Kidney epithelial cell (primary cell): ENCODE data around the gene MYRIP. TPM values are rescaled to one million over a fixed set of nuclear protein-coding genes. Genes with fewer than 3 reads are reported as not detected.
A peak's percentile ranks its signal among the peaks of the same experiment; 100 is the strongest.

Source experiments
- DNase-seq: peaks from one replicate; pipeline ENCODE4 v3.0.0-alpha.2; 2010; ENCODE audit warnings: low read depth
- H3K27me3 ChIP-seq: 2 replicates; pipeline ENCODE4 v1.6.0; 2011; ENCODE audit warnings: low read length; ENCODE audit not compliant: control insufficient read depth, insufficient read depth
- H3K36me3 ChIP-seq: 2 replicates; pipeline ENCODE4 v1.5.1; 2011; ENCODE audit warnings: low read length; ENCODE audit not compliant: control insufficient read depth, insufficient read depth
- H3K4me3 ChIP-seq: 2 replicates; pipeline ENCODE4 v1.5.1; 2011; ENCODE audit warnings: low read depth, mild to moderate bottlenecking, control low read depth, low read length
- CTCF ChIP-seq: IDR thresholded peaks from 2 replicates; pipeline ENCODE4 v1.5.1; 2011; ENCODE audit warnings: mild to moderate bottlenecking, moderate library complexity, low read length, control low read depth, inconsistent platforms; ENCODE audit not compliant: insufficient read depth, poor library complexity, severe bottlenecking
- total RNA-seq: library from RNA; depleted of rRNA; stranded (reverse); fragments of >200 nt; gene quantifications from 2 replicates; pipeline ENCODE4 v1.2.3, GENCODE V29; 2015

The MYRIP gene
- total RNA-seq, 1 donor from 2014 or later: 0.04 TPM

GRCh38 chr3:40186508-40186907 is 377.1 kb downstream of the MYRIP start:
- TF ChIP-seq CTCF: no peak
- H3K4me3 ChIP-seq: no peak overlapping the region
- no peak for DNase-seq

GRCh38 chr3:40187945-40188344 is 378.5 kb downstream of the MYRIP start:
- Histone ChIP-seq H3K36me3 (no peaks in the 10 kb centered on the region), H3K4me3 (no peak overlapping the region), H3K27me3 (no peaks in the 10 kb centered on the region)
- no peak for DNase-seq
- TF ChIP-seq CTCF: no peak

More at GRCh38 chr3:40186508-40186907, 377.1 kb downstream of the MYRIP start:
- Histone ChIP-seq H3K36me3 (no peaks in the 10 kb centered on the region), H3K27me3 (no peaks in the 10 kb centered on the region)

GRCh38 chr3:40189118-40189517 is 379.7 kb downstream of the MYRIP start:
- H3K4me3 ChIP-seq: no peak overlapping the region
- TF ChIP-seq CTCF: no peak
- no peak for DNase-seq
- H3K36me3 ChIP-seq: no peaks in the 10 kb centered on the region
- no peaks in the 10 kb centered on the region for H3K27me3 ChIP-seq

GRCh38 chr3:40190056-40190455 is 380.6 kb downstream of the MYRIP start:
- H3K27me3 ChIP-seq: no peaks in the 10 kb centered on the region
- no peak for TF ChIP-seq CTCF
- H3K36me3 ChIP-seq: no peaks in the 10 kb centered on the region
- no peak for DNase-seq
- no peak overlapping the region for H3K4me3 ChIP-seq

- no peaks in the 10 kb centered on the region for H3K36me3 ChIP-seq
- no peak for DNase-seq
- no peaks in the 10 kb centered on the region for H3K27me3 ChIP-seq
- no peak overlapping the region for H3K4me3 ChIP-seq
- no peak for TF ChIP-seq CTCF
Measured at GRCh38 chr3:40191251-40191650, 381.8 kb downstream of the MYRIP start.

GRCh38 chr3:40191850-40192448 is 382.5 kb downstream of the MYRIP start:
- Histone ChIP-seq H3K27me3 (no peaks in the 10 kb centered on the region), H3K36me3 (no peaks in the 10 kb centered on the region), H3K4me3 (no peak overlapping the region)
- TF ChIP-seq CTCF: peak; percentile 94
- DNase-seq: no peak
